Spinal cord (tissue), 10 donors: Measurements from ENCODE around the gene POU2F1. TPM values are rescaled to one million over a fixed set of nuclear protein-coding genes. Genes with fewer than 3 reads are reported as not detected.
A peak's percentile ranks its signal among the peaks of the same experiment; 100 is the strongest.

Experiments
- DNase-seq, 6 donors: peaks; one replicate each; pipeline versions ENCODE4 v3.0.0 to v3.0.0-alpha.2; 2013 to 2015; ENCODE audit warnings: low spot score in 6 of 6, low read depth in 4 of 6
- H3K27ac ChIP-seq: one replicate; pipeline ENCODE4 v1.5.1; 2013; ENCODE audit warnings: low read depth, low read length, control low read depth
- H3K27me3 ChIP-seq: one replicate; pipeline ENCODE4 v1.6.1; 2013; ENCODE audit warnings: low read length; ENCODE audit not compliant: control insufficient read depth, insufficient read depth
- H3K36me3 ChIP-seq: one replicate; pipeline ENCODE4 v1.6.1; 2013; ENCODE audit warnings: low read length; ENCODE audit not compliant: control insufficient read depth, insufficient read depth
- H3K4me1 ChIP-seq: one replicate; pipeline ENCODE4 v1.6.1; 2013; ENCODE audit warnings: low read length; ENCODE audit not compliant: control insufficient read depth, insufficient read depth
- H3K4me3 ChIP-seq: one replicate; pipeline ENCODE4 v1.5.1; 2013; ENCODE audit warnings: low read depth, low read length, control low read depth
- H3K9me3 ChIP-seq: one replicate; pipeline ENCODE4 v1.6.1; 2013; ENCODE audit warnings: low read length; ENCODE audit not compliant: control insufficient read depth, insufficient read depth
- WGBS: methylation state at CpG from one replicate; pipeline ENCODE4 v1.1.5; 2013; ENCODE audit warnings: missing lambda C conversion rate; ENCODE audit not compliant: insufficient coverage; 5-methylcytosine and 5-hydroxymethylcytosine counted together
- polyA plus RNA-seq, 2 donors: library from polyadenylated mRNA; unstranded; fragments of 120-200 nt; gene quantifications; one replicate each; pipeline ENCODE4 v1.2.1, GENCODE V29; 2013; ENCODE audit not compliant: insufficient read length in 2 of 2
- total RNA-seq, 2 donors: library from RNA; depleted of rRNA in 1 of 2; stranded (reverse); fragments of 120-200 nt in 1 of 2; fragments of >200 nt in 1 of 2; gene quantifications; one replicate each; pipeline versions ENCODE4 v1.2.3 to v1.2.4, GENCODE V29; 2013 to 2014
- donor health status: healthy.

POU2F1 gene
- total and polyA plus RNA-seq, 4 donors, result 14.2 to 28.8 (median 17.3) TPM

GRCh38 chr1:167435484-167435883 lies 214.8 kb downstream of the POU2F1 start:
- no peak overlapping the region for H3K27ac ChIP-seq
- peaks cover 2% of the 10 kb centered on the region for H3K9me3 ChIP-seq
- H3K27me3 ChIP-seq, result peaks cover 2% of the 10 kb centered on the region
- no peaks in the 10 kb centered on the region for H3K36me3 ChIP-seq
- H3K4me1 ChIP-seq, result peaks cover 31% of the 10 kb centered on the region
- no peak for DNase-seq
- H3K4me3 ChIP-seq, result no peak overlapping the region
- 97% methylated on average over 4 of the region's 4 CpGs for WGBS

- H3K27ac ChIP-seq, result no peak overlapping the region
- 89% methylated on average over 11 of the region's 17 CpGs for WGBS
- H3K4me3 ChIP-seq, result no peak overlapping the region
- peaks cover 11% of the 10 kb centered on the region for H3K4me1 ChIP-seq
- H3K36me3 ChIP-seq, result no peaks in the 10 kb centered on the region
- DNase-seq, result no peak
- H3K27me3 ChIP-seq, result peaks cover 4% of the 10 kb centered on the region
- H3K9me3 ChIP-seq, result peaks cover 2% of the 10 kb centered on the region
Observed at GRCh38 chr1:167438171-167439138, 217.8 kb downstream of the POU2F1 start.

- H3K36me3 ChIP-seq, result no peaks in the 10 kb centered on the region
- peaks cover 4% of the 10 kb centered on the region for H3K27me3 ChIP-seq
- H3K4me1 ChIP-seq, result peaks cover 11% of the 10 kb centered on the region
- peak overlapping the region; percentile 48 for H3K4me3 ChIP-seq
- 2% methylated on average over 49 of the region's 49 CpGs for WGBS
- no peak overlapping the region for H3K27ac ChIP-seq
- H3K9me3 ChIP-seq, result peaks cover 2% of the 10 kb centered on the region
- DNase-seq, result peak in 3 of 6 donors; percentile 39 to 88 (median 87)
Observed at GRCh38 chr1:167439301-167439988, 218.8 kb downstream of the POU2F1 start.

GRCh38 chr1:167440345-167440744 lies 219.7 kb downstream of the POU2F1 start:
- no peak for DNase-seq
- WGBS, result 94% methylated on average over 4 of the region's 4 CpGs
- peaks cover 4% of the 10 kb centered on the region for H3K27me3 ChIP-seq
- H3K4me3 ChIP-seq, result no peak overlapping the region
- H3K36me3 ChIP-seq, result no peaks in the 10 kb centered on the region
- peaks cover 2% of the 10 kb centered on the region for H3K9me3 ChIP-seq
- H3K27ac ChIP-seq, result no peak overlapping the region
- peaks cover 11% of the 10 kb centered on the region for H3K4me1 ChIP-seq

- 95% methylated on average over 6 of the region's 8 CpGs for WGBS
- H3K4me3 ChIP-seq, result no peak overlapping the region
- peaks cover 11% of the 10 kb centered on the region for H3K4me1 ChIP-seq
- peaks cover 4% of the 10 kb centered on the region for H3K27me3 ChIP-seq
- H3K27ac ChIP-seq, result no peak overlapping the region
- DNase-seq, result no peak
- H3K9me3 ChIP-seq, result peaks cover 1% of the 10 kb centered on the region
- no peaks in the 10 kb centered on the region for H3K36me3 ChIP-seq
Observed at GRCh38 chr1:167440776-167441175, 220.1 kb downstream of the POU2F1 start.

- 96% methylated on average over 3 of the region's 3 CpGs for WGBS
- Histone ChIP-seq H3K4me1 (peaks cover 11% of the 10 kb centered on the region), H3K27me3 (peaks cover 4% of the 10 kb centered on the region), H3K4me3 (no peak overlapping the region), H3K9me3 (no peaks in the 10 kb centered on the region), H3K27ac (no peak overlapping the region), H3K36me3 (no peaks in the 10 kb centered on the region)
- DNase-seq, result no peak
Observed at GRCh38 chr1:167441222-167441621, 220.5 kb downstream of the POU2F1 start.

- WGBS, result 53% methylated on average over 11 of the region's 12 CpGs
- Histone ChIP-seq H3K36me3 (no peaks in the 10 kb centered on the region), H3K27ac (no peak overlapping the region), H3K4me3 (no peak overlapping the region), H3K9me3 (no peaks in the 10 kb centered on the region), H3K27me3 (peaks cover 4% of the 10 kb centered on the region), H3K4me1 (peaks cover 11% of the 10 kb centered on the region)
- DNase-seq, result peak in 4 of 6 donors; percentile 57 to 89 (median 70)
Observed at GRCh38 chr1:167442142-167442848, 221.6 kb downstream of the POU2F1 start.

- no peak overlapping the region for H3K4me3 ChIP-seq
- no peak overlapping the region for H3K27ac ChIP-seq
- peaks cover 11% of the 10 kb centered on the region for H3K4me1 ChIP-seq
- no peak for DNase-seq
- 91% methylated on average over 9 of the region's 9 CpGs for WGBS
- no peaks in the 10 kb centered on the region for H3K36me3 ChIP-seq
- peaks cover 4% of the 10 kb centered on the region for H3K27me3 ChIP-seq
- H3K9me3 ChIP-seq, result no peaks in the 10 kb centered on the region
Observed at GRCh38 chr1:167442854-167443565, 222.3 kb downstream of the POU2F1 start.

GRCh38 chr1:167443757-167444156 lies 223.1 kb downstream of the POU2F1 start:
- Histone ChIP-seq H3K27me3 (peaks cover 2% of the 10 kb centered on the region), H3K36me3 (no peaks in the 10 kb centered on the region), H3K27ac (no peak overlapping the region), H3K4me1 (peaks cover 11% of the 10 kb centered on the region), H3K9me3 (no peaks in the 10 kb centered on the region), H3K4me3 (no peak overlapping the region)
- DNase-seq, result no peak
- 86% methylated on average over 2 of the region's 5 CpGs for WGBS
